NCI-H524 treated with DMSO at 0.1 percent for 48 hours (cell line): ENCODE data around the gene KIZ.

Source experiments
- DNase-seq: peaks from one replicate; lab custom pipeline; 2025; lab: John Stamatoyannopoulos, UW

KIZ gene

GRCh38 chr20:21266191-21266536 is 140.3 kb downstream of the KIZ start:
- no peak for DNase-seq

- DNase-seq, result no peak
Measured at GRCh38 chr20:21269772-21270171, 143.9 kb downstream of the KIZ start.

- no peak for DNase-seq
Measured at GRCh38 chr20:21270806-21271205, 144.9 kb downstream of the KIZ start.

- no peak for DNase-seq
Measured at GRCh38 chr20:21272279-21272678, 146.4 kb downstream of the KIZ start.

GRCh38 chr20:21272679-21273078 is 146.8 kb downstream of the KIZ start:
- no peak for DNase-seq

- DNase-seq, result no peak
Measured at GRCh38 chr20:21273755-21274386, 148.0 kb downstream of the KIZ start.

- no peak for DNase-seq
Measured at GRCh38 chr20:21278829-21279228, 152.9 kb downstream of the KIZ start.

- no peak for DNase-seq
Measured at GRCh38 chr20:21279706-21280521, 154.0 kb downstream of the KIZ start.

DNA sequence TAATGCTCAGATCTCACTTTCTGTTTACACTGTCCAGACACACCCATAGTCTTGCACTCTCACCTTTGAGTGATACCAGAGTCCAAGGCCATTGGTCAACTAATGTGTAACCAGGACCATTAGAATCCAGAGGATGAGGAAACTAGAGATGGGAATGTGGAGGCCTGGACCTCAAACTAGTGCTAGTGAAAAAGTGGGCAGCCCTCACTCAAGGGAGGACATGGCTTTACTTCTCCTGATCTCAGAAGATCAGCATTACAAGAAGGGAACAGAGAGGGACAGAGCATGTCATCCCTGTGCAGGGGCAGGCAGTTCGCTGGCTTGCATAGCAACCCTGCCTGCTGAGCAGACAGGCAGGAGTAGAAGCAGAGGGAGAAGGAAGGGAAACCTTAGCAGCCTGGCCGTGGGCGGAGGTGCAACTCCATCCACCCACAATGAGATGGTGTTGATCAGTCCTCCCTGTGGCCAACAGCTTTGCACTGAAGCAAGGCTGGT is 154.7 kb downstream of the KIZ start:
- DNase-seq, result no peak

DNA sequence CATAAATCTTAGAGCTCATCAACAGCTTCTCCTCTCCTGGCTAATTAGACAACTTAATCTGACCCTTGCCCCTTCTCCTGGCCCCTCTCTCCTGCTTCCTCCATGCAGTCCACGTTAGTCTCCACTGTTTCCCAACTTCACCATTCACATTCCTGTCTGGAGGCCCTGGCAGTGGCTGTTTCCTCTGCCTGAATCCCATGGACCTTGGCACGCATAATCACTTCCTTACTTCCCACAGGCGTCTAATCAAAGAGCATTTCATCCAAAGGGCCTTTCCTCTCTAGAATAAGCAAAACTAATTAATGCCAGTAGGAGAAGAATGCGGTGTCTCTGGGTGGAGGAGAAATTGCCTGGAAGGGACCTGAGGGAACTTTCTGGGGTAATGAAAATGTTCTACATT is 160.9 kb downstream of the KIZ start:
- DNase-seq, result no peak

DNA sequence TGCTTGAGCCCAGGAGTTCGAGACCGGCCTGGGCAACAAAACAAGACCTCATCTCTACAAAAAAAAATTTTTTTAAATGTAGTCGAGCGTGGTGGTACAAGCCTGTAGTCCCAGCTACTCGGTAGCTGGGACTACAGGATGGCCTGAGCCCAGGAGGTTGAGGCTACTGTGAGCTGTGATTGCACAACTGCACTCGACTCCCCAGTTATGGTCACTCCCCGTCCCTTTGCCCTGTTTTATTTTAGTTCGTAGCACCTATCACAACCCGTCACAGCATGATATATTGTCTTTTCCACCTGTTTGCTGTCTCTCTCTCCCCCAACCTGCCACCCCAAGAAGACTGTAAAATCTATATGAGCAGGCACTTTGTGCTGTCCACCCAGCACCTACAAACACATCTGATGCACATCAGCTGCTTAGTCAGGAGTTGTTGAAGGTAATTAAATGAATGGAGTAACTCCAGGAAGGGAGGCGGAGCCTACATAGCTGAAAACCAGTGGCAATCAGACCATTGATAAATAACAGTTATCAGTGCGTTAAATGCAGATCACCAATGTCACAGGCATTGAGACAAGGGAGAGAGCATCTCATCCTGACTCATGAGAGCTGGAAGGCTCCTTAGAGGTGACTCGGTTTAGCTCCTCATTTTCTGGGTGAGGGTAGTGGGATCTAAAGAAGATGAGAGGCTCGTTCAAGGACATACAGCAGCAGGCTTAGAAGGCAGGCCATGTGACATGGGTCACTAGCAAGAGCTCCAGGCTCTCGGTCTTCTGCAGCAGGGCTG is 162.9 kb downstream of the KIZ start:
- DNase-seq, result no peak

GRCh38 chr20:21289651-21290050 is 163.8 kb downstream of the KIZ start:
- DNase-seq, result no peak

- DNase-seq, result no peak
Measured at GRCh38 chr20:21291026-21291425, 165.1 kb downstream of the KIZ start.

GRCh38 chr20:21294755-21295154 is 168.9 kb downstream of the KIZ start:
- no peak for DNase-seq
